Right ventricle myocardium superior (tissue), 1 donor: Measurements from ENCODE around the gene PEPD. TPM values are rescaled to one million over a fixed set of nuclear protein-coding genes. Genes with fewer than 3 reads are reported as not detected.
A peak's percentile ranks its signal among the peaks of the same experiment; 100 is the strongest.
"Not testable (repeated sequence)": the region's sequence is repeated elsewhere in the genome, so short reads cannot be mapped to it uniquely, and the experiment has no call there.

Experiments
- ATAC-seq: fragments of 200-7000 bp; cut with Tn5 transposase; one replicate; pipeline ENCODE4 v1.9.1; 2020; ENCODE audit warnings: mild to moderate bottlenecking; ENCODE audit not compliant: poor library complexity
- DNase-seq: peaks from one replicate; pipeline ENCODE4 v3.0.0-alpha.2; 2020
- intact Hi-C: fragments of 100-400 bp; cut with DNase I; formaldehyde crosslinking; loops from one replicate; pipeline ENCODE4 v1.11.2; 2022
- total RNA-seq: library from RNA; stranded (reverse); fragmentation: NEBNext Ultra II Directional; extraction: Animal tissue kit (Norgen Biotek cat#: 25700); gene quantifications from one replicate; pipeline ENCODE4 v1.2.1, GENCODE V29; 2021
- donor health status: DM: no; HTN: yes; CAD: no; lungs with severe emphysema.

PEPD gene
- total RNA-seq, 1 donor from 2014 or later: 29.6 TPM

DNA sequence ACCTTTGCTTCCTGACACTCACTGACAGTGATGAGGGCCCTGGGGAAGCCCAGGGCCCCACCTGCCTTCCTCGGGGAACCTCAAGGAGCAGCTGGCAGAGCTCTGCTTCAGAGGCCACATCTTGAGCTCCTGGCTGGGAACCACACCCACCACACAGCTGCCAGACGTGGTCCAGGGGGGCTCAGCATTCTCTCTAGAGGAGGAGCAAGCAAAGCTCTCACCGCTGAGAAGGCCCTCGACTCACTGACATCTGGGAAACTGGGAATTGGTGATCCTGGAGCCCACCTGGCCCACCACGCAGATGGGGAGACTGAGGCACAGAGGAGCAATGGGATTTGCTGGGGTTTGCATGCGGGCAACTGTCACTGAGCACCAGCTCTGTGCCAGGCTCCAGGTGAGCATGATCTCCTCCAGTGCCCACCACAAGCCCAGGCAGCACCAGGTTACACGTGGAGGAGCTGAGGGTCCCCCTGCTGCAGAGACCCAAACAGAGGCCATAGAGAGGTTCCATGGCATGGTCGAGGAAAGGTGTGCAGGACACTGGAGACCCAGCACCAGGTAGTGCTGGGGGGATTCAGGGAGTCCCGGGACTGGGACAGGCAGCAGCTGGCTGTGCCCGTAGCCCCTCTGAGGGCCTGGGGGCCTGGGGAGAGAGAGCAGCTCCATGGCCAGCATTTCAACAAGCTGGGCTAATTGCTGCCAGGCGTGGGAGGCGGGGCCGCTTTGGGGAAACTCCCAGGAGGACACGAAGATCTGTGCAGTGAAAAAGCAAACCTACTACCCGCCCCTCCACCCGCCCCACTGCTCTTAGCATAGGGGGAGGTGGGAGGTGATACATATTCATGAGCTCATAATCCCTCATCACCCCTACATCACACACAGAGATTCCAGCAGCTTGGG, 33.4 kb downstream of the PEPD start:
- DNase-seq (no peak), ATAC-seq (no peak)
- intact Hi-C loops: no loop called here

DNA sequence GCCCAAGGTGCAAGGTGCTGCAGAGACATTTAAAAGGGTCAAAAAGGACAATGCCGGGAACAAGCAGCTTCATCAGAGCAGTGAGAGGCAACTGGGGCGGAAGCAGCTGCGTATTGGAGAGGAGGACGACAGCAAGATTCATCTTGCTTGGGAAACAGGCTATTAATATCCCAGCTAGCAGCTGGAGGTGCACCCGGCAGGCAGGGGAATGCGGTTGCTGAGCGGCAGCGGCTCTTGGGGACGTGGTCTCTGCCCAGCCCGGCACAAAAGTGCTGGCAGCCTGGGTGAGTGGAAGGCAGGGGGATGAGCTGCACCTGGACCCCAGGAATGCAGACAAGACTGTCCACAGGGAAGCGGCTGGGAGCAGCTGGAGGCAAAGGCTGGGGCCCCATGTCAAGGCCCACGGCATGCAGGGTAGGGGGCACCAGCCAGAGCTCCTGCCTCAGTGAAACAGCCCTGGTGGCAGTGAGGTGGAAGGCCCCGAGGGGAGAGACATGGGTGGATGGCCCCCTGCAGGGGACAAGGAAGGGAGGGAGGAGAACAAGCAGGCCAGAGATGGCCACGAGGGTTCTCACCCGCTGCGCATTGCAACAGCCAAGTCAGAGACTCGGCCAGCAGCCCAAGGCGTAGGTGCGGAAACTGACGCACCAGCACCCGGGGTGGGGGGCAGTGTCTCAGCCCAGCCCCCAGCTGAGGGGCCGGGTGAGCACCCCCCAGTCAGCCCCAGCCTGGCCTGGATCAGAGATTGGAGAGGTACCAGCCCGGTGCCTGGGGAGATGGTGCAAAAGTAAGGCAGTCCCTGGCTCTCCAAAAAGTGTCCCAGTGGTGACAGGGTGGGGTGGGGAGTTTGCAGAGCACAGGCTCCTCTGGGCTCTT, 34.4 kb downstream of the PEPD start:
- peak; percentile 68 for ATAC-seq
- no peak for DNase-seq
- intact Hi-C loops: no loop called here

GRCh38 chr19:33486407-33486806, 35.2 kb downstream of the PEPD start:
- intact Hi-C loops: no loop called here
- ATAC-seq (no peak), DNase-seq (no peak)

DNA sequence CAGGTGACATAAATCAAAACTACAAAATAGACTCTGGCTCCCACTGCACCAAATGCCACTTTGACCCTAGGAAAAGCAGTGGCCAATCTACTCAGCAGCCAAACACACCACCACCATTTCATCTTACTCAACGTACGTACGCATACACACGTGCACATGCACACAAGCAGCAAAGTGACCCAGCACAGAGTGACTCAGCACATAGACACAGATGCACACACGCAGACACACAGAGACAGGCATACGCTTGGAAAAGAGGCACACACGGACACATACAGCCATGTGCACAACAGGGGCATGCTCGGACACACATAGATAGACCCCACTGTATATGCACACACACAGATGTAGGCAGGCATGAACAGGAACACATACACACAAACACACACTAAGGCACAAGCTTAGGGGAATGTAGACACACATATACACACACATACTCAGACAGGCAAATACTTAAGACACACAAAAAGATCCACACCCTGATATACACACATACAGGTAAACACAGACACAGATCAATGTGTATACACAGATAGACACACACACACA, 37.3 kb downstream of the PEPD start:
- DNase-seq (no peak), ATAC-seq (no peak)
- intact Hi-C loops: no loop called here

DNA sequence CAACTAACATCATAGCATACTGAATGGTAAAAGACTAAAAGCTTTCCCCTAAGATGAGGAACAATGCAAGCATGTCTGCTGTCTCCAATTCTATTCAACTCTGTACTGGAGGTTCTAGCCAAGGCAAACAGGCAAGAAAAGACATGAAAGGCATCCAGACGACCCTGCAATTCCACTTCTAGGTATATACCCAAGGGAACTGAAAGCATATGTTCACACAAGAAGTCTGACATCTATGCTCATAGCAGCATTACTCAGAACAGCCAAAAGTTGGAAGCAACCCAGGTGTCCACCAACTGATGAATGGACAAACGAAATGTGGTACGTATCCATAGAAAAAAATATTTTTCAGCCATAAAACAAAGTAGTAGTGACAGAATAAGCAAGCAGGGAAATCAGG, 39.1 kb downstream of the PEPD start:
- DNase-seq (no peak), ATAC-seq (no peak)
- intact Hi-C loops: no loop called here

DNA sequence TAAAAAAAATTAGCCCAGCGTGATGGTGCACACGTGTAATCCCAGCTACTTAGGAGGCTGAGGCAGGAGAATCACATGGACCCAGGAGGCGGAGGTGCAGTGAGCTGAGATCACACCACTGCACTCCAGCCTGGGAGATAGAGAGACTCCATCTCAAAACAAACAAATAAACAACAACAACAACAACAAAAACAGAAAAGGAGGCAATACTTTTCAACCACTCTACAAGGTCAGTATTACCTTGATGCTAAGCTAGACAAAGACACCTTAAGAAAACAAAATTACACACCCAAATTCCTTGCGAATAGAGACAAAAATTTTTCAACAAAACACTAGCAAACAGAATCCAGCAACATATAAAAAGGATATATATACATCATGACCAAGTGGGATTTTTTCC, 39.7 kb downstream of the PEPD start:
- ATAC-seq: no peak
- intact Hi-C loops: no loop called here

GRCh38 chr19:33479570-33479969, 42.0 kb downstream of the PEPD start:
- intact Hi-C loops, ATAC-seq, DNase-seq: not testable (repeated sequence)

More for the DNA sequence above, 39.7 kb downstream of the PEPD start:
- no peak for DNase-seq

DNA sequence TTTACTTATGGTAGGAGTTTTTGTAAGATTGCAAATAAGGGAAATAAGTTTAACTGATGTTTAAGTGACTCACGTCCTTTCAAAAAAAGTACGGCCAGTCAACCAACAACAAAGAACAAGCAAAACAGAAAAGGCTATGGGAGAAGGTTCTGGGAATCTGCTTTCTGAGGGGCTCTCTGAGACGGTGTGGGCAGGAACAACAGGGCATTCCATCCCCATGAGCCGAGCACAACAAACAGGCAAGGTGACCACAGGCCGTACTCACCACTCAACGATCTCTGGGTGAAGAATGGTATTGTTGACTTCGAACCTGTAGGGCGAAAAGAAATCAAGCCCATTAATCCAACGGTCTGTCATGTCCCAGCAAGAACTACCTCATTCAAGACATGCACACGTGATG, 43.8 kb downstream of the PEPD start:
- DNase-seq: no peak
- no peak for ATAC-seq
- intact Hi-C loops: no loop called here

GRCh38 chr19:33476151-33476707, 45.4 kb downstream of the PEPD start:
- intact Hi-C loops: no loop called here
- ATAC-seq (no peak), DNase-seq (no peak)

GRCh38 chr19:33473653-33474305, 47.8 kb downstream of the PEPD start:
- ATAC-seq: no peak
- no peak for DNase-seq
- intact Hi-C loops: no loop called here

DNA sequence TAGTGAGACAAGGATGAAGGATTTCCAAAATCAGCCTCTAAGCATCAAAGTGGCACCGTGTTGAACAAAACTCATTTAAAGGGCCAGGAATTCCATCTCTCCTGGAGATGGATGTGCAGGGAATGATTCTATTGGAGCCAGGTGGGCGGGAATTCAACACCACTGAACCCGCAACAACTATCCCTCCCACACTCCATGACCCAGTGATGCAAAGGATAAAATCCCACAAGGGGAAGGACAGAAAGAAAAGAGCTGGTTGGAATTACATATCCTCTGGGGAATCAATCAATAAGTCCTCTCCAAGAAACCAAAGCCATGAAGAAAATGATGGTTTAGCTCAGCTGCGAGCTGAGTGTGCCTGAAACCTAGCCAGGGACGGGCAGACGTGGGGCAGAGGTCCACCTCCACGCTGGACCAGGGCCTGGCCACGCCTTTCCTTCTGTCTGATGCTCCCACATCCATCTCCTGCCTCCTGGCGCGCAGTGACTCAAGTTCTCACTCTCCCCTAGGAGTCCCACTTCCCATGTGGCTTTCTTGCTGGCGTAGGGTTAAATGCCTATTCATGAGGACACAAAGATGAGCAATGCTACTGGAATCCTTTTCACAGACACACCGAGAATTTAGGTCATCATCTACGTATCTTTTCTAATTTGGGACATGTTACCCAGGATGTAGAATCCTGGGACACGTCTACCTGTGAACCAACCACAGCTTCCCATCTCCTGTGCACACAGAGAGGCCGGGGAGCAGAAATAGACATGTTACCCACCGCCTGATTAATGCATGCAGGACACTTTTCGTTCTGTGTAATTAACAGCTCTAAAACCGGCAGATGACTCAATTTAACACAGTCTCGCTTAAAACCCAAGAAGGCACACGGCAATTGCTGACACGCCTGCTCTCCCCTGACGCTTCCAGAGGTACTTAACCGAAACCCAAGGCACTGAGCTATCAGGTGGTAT, 48.6 kb downstream of the PEPD start:
- intact Hi-C loops: no loop called here
- DNase-seq: no peak
- no peak for ATAC-seq

DNA sequence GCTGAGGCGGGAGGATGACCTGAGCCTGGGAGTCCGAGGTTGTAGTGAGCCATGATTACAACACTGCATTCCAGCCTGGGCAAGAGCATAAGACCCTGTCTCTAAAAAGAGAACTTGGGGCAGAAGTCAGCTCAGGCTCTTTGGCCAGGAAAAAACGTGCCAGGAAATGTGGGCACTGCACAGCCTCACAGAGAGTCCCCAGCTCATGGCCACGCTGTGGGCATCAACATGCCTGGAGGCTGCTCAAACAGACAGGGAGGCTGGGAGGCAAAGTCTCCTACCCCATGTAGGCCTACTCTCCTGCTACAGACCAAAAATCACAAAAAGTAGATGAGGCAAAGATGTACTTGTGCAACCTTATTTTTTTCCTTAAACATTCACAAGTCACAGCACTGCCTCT, 49.4 kb downstream of the PEPD start:
- intact Hi-C loops: no loop called here
- DNase-seq (no peak), ATAC-seq (no peak)

DNA sequence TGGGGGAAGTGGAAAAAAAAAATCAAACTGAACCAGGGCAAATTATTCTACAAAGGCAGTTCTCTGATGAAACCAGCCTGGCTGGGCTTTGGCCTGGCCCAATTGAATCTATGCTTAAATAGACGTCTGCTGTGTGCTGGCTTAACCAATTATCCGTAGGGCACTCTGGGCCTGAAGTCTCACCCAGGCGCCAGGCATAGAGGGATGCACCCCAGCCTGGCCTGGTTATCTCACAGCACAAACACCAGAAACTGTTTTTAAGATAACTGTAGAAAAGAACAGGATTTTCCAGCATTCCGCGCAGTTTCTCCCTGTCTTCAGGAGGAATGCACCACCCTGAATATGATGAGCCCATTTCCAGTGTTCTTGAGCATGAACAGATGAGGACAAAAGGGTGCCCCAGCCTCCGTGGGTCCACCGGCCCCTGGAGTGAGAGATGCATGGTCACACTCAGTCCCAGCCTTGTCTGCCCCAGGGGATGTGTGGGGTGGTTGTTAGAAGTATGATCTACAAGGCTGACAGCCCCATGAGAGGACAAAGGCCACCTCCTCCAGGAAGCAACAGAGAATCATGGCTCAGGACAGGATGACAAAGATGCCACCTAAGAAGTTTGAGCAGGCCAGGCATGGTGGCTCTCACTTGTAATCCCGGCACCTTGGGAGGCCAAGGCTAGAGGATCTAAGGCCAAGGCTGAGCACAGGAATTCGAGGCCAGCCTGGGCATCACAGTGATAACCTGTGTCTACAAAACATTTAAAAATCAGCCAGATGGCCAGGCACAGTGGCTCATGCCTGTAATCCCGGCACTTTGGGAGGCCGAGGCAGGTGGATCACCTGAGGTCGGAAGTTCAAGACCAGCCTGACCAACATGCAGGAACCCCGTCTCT, 50.2 kb downstream of the PEPD start:
- DNase-seq: no peak
- ATAC-seq: no peak
- intact Hi-C loops: no loop called here

DNA sequence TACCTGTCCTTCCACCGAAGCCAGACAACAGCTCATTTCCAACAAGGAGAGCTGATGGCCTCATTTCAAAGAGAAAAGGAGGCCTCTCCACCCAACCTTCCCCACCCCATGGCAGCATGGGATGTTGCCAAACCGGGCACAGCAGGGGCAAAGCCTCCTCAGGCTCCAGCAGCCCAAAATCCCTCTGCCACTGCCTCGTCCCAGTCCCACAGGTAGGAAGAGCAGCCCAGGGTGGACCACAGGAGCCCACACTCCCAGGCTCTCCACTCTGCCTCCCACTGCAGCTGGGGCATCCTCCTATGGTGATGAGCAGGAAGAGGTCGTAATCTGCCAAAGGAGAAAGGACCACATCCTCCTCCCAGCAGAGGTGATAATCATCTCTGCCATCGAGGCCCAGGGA, 50.9 kb downstream of the PEPD start:
- intact Hi-C loops: no loop called here
- no peak for DNase-seq
- no peak for ATAC-seq

- intact Hi-C loops: no loop called here
- ATAC-seq (no peak), DNase-seq (no peak)
Observed at GRCh38 chr19:33470040-33470330, 51.6 kb downstream of the PEPD start.

DNA sequence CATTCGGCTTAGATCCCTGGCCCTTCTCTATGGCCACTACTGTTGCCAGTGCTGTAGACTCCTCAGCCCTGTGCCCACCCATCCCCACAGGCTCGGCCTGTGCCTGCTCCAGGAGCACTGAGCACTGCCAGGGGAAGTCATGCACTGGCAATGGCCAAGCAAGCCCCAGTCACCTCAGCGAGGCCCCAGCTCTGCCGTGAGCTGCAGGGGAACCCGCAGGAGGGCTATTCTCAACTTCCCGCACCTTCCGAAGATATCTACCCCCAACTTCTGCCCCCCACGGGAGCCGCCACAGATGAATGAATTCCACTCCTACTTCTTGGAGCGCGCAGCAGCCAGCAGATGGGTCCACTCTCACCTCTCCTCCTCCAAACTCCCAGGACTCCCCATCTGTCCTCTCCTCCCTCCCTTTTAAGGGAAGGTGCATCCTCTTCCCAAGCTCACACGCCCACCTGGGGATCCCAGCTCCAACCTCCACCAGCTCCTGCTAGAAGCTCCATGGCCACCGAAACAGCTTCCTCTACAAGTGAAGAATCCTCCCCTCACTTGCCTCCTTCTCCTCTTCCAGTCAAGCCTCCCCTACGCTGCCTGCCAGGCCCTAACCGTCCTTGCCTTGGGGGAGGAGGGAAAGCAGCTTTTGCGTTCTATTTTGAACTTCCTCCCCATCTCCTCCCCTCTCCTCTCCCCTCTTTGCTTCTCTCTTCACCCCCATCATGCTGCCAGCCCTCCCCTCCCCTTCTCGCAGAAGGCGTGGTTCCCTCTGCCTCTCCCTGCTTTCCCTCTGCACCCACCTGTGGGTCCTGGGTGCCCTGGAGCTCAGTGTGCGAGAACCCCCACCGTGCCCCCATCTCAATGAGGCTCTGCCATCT, 52.2 kb downstream of the PEPD start:
- intact Hi-C loops: no loop called here
- DNase-seq (no peak), ATAC-seq (no peak)
